Neural cell (in vitro differentiated cells): ENCODE data around the gene ADCY1.

ENCODE experiments used
- EP300 ChIP-seq: fragments of 450-650 bp; conservative IDR thresholded peaks from 2 replicates; pipeline ENCODE4 v1.6.1; 2014; ENCODE audit warnings: antibody characterized with exemption, mild to moderate bottlenecking, moderate library complexity; ENCODE audit not compliant: poor library complexity, severe bottlenecking
- EZH2 ChIP-seq: fragments of 200-600, 300-800 bp; shearing (Covaris generic), sonication (generic); IDR thresholded peaks from 2 replicates; pipeline ENCODE4 v1.6.1; 2014; ENCODE audit warnings: antibody characterized with exemption, low read length, borderline replicate concordance, mild to moderate bottlenecking; ENCODE audit not compliant: insufficient read depth, poor library complexity, severe bottlenecking
- MXI1 ChIP-seq: fragments of 450-650 bp; conservative IDR thresholded peaks from 2 replicates; pipeline ENCODE4 v1.6.1; 2014; ENCODE audit warnings: antibody characterized with exemption, mild to moderate bottlenecking; ENCODE audit not compliant: poor library complexity, severe bottlenecking
- POLR2AphosphoS5 ChIP-seq: IDR thresholded peaks from 2 replicates; pipeline ENCODE4 v1.6.1; 2012
- SMC3 ChIP-seq: fragments of 450-650 bp; conservative IDR thresholded peaks from 2 replicates; pipeline ENCODE4 v1.6.1; 2014; ENCODE audit warnings: antibody characterized with exemption, mild to moderate bottlenecking, moderate library complexity; ENCODE audit not compliant: poor library complexity
- TAF1 ChIP-seq: IDR thresholded peaks from 2 replicates; pipeline ENCODE4 v1.6.1; 2012; ENCODE audit warnings: low read depth
- TF ChIP-seq, protein P1 (sequence below): fragments of 450-650 bp; IDR thresholded peaks from 2 replicates; pipeline ENCODE4 v1.5.1; 2014; ENCODE audit warnings: antibody characterized with exemption, mild to moderate bottlenecking, moderate library complexity; ENCODE audit not compliant: poor library complexity, severe bottlenecking
- TF ChIP-seq, protein P2 (sequence below): IDR thresholded peaks from 2 replicates; pipeline ENCODE4 v1.6.1; 2012; ENCODE audit warnings: borderline replicate concordance

DNA sequence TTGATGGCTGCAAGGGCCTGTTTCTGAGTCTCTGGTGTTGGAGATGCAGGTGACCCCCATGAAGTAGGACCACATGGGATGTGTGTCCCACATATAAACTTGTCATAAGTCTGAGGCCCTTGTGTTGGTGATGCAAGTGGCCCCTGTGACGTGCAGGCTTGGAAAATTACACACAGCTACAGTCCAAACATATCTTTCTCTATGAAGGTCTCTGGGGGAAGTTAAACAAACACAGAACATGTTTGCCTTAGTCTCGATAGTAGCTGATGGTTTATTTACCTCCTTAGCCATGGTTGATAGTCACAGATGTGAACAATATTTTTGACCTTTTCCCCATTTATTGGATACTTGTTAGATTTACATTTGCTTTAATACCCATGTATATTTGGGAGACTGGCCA, 64.7 kb downstream of the ADCY1 start:
- TF ChIP-seq, protein P1, sequence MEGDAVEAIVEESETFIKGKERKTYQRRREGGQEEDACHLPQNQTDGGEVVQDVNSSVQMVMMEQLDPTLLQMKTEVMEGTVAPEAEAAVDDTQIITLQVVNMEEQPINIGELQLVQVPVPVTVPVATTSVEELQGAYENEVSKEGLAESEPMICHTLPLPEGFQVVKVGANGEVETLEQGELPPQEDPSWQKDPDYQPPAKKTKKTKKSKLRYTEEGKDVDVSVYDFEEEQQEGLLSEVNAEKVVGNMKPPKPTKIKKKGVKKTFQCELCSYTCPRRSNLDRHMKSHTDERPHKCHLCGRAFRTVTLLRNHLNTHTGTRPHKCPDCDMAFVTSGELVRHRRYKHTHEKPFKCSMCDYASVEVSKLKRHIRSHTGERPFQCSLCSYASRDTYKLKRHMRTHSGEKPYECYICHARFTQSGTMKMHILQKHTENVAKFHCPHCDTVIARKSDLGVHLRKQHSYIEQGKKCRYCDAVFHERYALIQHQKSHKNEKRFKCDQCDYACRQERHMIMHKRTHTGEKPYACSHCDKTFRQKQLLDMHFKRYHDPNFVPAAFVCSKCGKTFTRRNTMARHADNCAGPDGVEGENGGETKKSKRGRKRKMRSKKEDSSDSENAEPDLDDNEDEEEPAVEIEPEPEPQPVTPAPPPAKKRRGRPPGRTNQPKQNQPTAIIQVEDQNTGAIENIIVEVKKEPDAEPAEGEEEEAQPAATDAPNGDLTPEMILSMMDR, result no peak
- no peak for TF ChIP-seq SMC3
- TF ChIP-seq EZH2, result no peak
- no peak for TF ChIP-seq POLR2AphosphoS5
- TF ChIP-seq EP300, result no peak
- TF ChIP-seq TAF1, result no peak
- no peak for TF ChIP-seq MXI1
- TF ChIP-seq, protein P2, sequence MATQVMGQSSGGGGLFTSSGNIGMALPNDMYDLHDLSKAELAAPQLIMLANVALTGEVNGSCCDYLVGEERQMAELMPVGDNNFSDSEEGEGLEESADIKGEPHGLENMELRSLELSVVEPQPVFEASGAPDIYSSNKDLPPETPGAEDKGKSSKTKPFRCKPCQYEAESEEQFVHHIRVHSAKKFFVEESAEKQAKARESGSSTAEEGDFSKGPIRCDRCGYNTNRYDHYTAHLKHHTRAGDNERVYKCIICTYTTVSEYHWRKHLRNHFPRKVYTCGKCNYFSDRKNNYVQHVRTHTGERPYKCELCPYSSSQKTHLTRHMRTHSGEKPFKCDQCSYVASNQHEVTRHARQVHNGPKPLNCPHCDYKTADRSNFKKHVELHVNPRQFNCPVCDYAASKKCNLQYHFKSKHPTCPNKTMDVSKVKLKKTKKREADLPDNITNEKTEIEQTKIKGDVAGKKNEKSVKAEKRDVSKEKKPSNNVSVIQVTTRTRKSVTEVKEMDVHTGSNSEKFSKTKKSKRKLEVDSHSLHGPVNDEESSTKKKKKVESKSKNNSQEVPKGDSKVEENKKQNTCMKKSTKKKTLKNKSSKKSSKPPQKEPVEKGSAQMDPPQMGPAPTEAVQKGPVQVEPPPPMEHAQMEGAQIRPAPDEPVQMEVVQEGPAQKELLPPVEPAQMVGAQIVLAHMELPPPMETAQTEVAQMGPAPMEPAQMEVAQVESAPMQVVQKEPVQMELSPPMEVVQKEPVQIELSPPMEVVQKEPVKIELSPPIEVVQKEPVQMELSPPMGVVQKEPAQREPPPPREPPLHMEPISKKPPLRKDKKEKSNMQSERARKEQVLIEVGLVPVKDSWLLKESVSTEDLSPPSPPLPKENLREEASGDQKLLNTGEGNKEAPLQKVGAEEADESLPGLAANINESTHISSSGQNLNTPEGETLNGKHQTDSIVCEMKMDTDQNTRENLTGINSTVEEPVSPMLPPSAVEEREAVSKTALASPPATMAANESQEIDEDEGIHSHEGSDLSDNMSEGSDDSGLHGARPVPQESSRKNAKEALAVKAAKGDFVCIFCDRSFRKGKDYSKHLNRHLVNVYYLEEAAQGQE, result no peak
